Right lobe of liver (tissue), 6 donors: ENCODE results near the gene MT1M. TPM values are rescaled to one million over a fixed set of nuclear protein-coding genes. Genes with fewer than 3 reads are reported as not detected.
A peak's percentile ranks its signal among the peaks of the same experiment; 100 is the strongest.

Source experiments
- ATAC-seq, 4 donors: fragments of 200-7000 bp; cut with Tn5 transposase; one replicate each; pipeline ENCODE4 v1.9.1; 2020; ENCODE audit warnings: mild to moderate bottlenecking in 4 of 4, moderate library complexity in 4 of 4
- DNase-seq, 3 donors: peaks; one replicate each; pipeline ENCODE4 v3.0.0-alpha.2; 2020
- H3K27ac ChIP-seq, 3 donors: fragments of 200-600 bp; one replicate each; pipeline ENCODE4 v1.8.0; 2022
- H3K27me3 ChIP-seq, 2 donors: fragments of 200-600 bp; one replicate each; pipeline ENCODE4 v1.8.0; 2022
- H3K36me3 ChIP-seq, 4 donors: fragments of 200-600 bp; sonication (generic) in 1 of 4; one replicate each; pipeline versions ENCODE4 v1.5.1 to v1.8.0; 2017 to 2022; ENCODE audit warnings: control low read depth in 1 of 4
- H3K4me1 ChIP-seq, 4 donors: fragments of 200-600 bp; sonication (generic) in 1 of 4; one replicate each; pipeline versions ENCODE4 v1.5.1 to v1.8.0; 2017 to 2022; ENCODE audit warnings: control low read depth in 1 of 4
- H3K4me3 ChIP-seq, 3 donors: fragments of 200-600 bp; one replicate each; pipeline ENCODE4 v1.8.0; 2022
- H3K9me3 ChIP-seq, 4 donors: fragments of 200-600 bp; sonication (generic) in 1 of 4; one replicate each; pipeline versions ENCODE4 v1.5.1 to v1.8.0; 2017 to 2022; ENCODE audit warnings: control low read depth in 1 of 4
- CTCF ChIP-seq, 4 donors: fragments of 200-600 bp in 3 of 4; fragments of 450-650 bp in 1 of 4; IDR thresholded peaks; one replicate each; pipeline versions ENCODE4 v1.5.1 to v1.8.0; 2016 to 2022; ENCODE audit warnings: antibody characterized with exemption in 4 of 4, mild to moderate bottlenecking in 2 of 4
- POLR2A ChIP-seq: fragments of 450-650 bp; IDR thresholded peaks from one replicate; pipeline ENCODE4 v1.6.1; 2017; ENCODE audit warnings: antibody characterized with exemption, mild to moderate bottlenecking
- WGBS: methylation state at CpG from one replicate; pipeline ENCODE4 v1.1.6; 2018; ENCODE audit warnings: low coverage, low lambda C conversion rate; ENCODE audit not compliant: insufficient coverage; ENCODE audit errors: missing lambda C conversion rate; 5-methylcytosine and 5-hydroxymethylcytosine counted together
- intact Hi-C, 2 donors: fragments of 100-400 bp; cut with DNase I; formaldehyde crosslinking; loops; one replicate each; pipeline versions ENCODE4 v1.11.2 to v1.14.1; 2022
- total RNA-seq, 6 experiments: library from RNA; depleted of rRNA in 2 of 6; stranded (reverse); fragments of >200 nt in 2 of 6; fragmentation: NEBNext Ultra II Directional in 3 of 6; extraction: Animal tissue kit (Norgen Biotek cat#: 25700) in 3 of 6; gene quantifications; one replicate each; pipeline versions ENCODE4 v1.1.0 to v1.2.4, GENCODE V29; 2016 to 2023
- donor health status: DM: no; HTN: yes; CAD: no.
- donor health status: DM: no; HTN: no; CAD: no.
- donor health status: DM: no; HTN: no; CAD: no.
- donor health status: DM: no; HTN: yes; CAD: no.
- donor health status: DM: no; HTN: yes; CAD: no.

MT1M gene
- total RNA-seq, 6 experiments from 2014 or later: 8.6 to 569 (median 84.5) TPM

GRCh38 chr16:56632848-56633365 lies 448 bp downstream of the MT1M start:
- DNase-seq (peak in 1 of 3 donors; percentile 46), ATAC-seq (peak in 3 of 4 donors; percentile 1 to 6 (median 2))
- WGBS: 83% methylated on average over 4 of the region's 6 CpGs
- Histone ChIP-seq H3K4me3 (peak overlapping the region; percentile 49 to 65 (median 60)), H3K27ac (peak overlapping the region in 2 of 3 donors; percentile 68 to 83), H3K36me3 (no peaks in the 10 kb centered on the region), H3K9me3 (no peaks in the 10 kb centered on the region), H3K27me3 (no peaks in the 10 kb centered on the region), H3K4me1 (peaks cover 0 to 11% (median 0%) of the 10 kb centered on the region in 4 donors)
- intact Hi-C loops: no loop called here
- no peak for TF ChIP-seq CTCF (IDR thresholded peaks at IDR 0.05)
- no peak for TF ChIP-seq POLR2A

GRCh38 chr16:56633535-56633934 lies 1.1 kb downstream of the MT1M start:
- TF ChIP-seq CTCF (IDR thresholded peaks at IDR 0.05) (no peak), POLR2A (no peak)
- no peaks in the 10 kb centered on the region for H3K9me3 ChIP-seq
- DNase-seq (peak in 1 of 3 donors; percentile 36), ATAC-seq (no peak)
- WGBS: 83% methylated on average over 6 of the region's 7 CpGs
- no peaks in the 10 kb centered on the region for H3K27me3 ChIP-seq
- peak overlapping the region in 1 of 3 donors; percentile 83 for H3K27ac ChIP-seq
- peaks cover 0 to 12% (median under 1%) of the 10 kb centered on the region in 4 donors for H3K4me1 ChIP-seq
- no peaks in the 10 kb centered on the region for H3K36me3 ChIP-seq
- H3K4me3 ChIP-seq: peak overlapping the region in 2 of 3 donors; percentile 60 to 65
- intact Hi-C loops: no loop called here

- Histone ChIP-seq H3K36me3 (no peaks in the 10 kb centered on the region), H3K4me1 (peaks cover 0 to 25% (median 3%) of the 10 kb centered on the region in 4 donors), H3K4me3 (peak overlapping the region in 1 of 3 donors; percentile 65), H3K27me3 (no peaks in the 10 kb centered on the region), H3K27ac (no peak overlapping the region), H3K9me3 (no peaks in the 10 kb centered on the region)
- WGBS: 36% methylated on average over 15 of the region's 47 CpGs
- no peak for ATAC-seq
- TF ChIP-seq POLR2A: no peak
- TF ChIP-seq CTCF (IDR thresholded peaks at IDR 0.05): no peak
- peak in 1 of 3 donors; percentile 50 for DNase-seq
- intact Hi-C loops: no loop called here
These were observed 2.4 kb downstream of the MT1M start for GRCh38 chr16:56634715-56635440.

GRCh38 chr16:56635441-56635967 lies 3.0 kb downstream of the MT1M start:
- Histone ChIP-seq H3K4me3 (no peak overlapping the region), H3K27ac (no peak overlapping the region), H3K9me3 (no peaks in the 10 kb centered on the region), H3K36me3 (no peaks in the 10 kb centered on the region), H3K27me3 (no peaks in the 10 kb centered on the region), H3K4me1 (peaks cover 0 to 25% (median 3%) of the 10 kb centered on the region in 4 donors)
- TF ChIP-seq CTCF (IDR thresholded peaks at IDR 0.05): no peak
- no peak for TF ChIP-seq POLR2A
- WGBS: 62% methylated on average over 4 of the region's 40 CpGs
- ATAC-seq: no peak
- intact Hi-C loops: no loop called here
- peak in 1 of 3 donors; percentile 39 for DNase-seq
